Epithelial cell of prostate (primary cell): ENCODE data around the gene IL5.
"Not testable (repeated sequence)": the region's sequence is repeated elsewhere in the genome, so short reads cannot be mapped to it uniquely, and the experiment has no call there.

Experiments
- DNase-seq: peaks from one replicate; pipeline ENCODE4 v3.0.0-alpha.2; 2011; ENCODE audit warnings: low read depth, low spot score
- H3K27ac ChIP-seq: fragments of 450-650 bp; 2 replicates; pipeline ENCODE4 v1.5.1; 2017; ENCODE audit warnings: mild to moderate bottlenecking

Gene IL5

GRCh38 chr5:132539716-132540115 lies 3.6 kb downstream of the IL5 start:
- DNase-seq, result no peak
- no peak overlapping the region for H3K27ac ChIP-seq

DNA sequence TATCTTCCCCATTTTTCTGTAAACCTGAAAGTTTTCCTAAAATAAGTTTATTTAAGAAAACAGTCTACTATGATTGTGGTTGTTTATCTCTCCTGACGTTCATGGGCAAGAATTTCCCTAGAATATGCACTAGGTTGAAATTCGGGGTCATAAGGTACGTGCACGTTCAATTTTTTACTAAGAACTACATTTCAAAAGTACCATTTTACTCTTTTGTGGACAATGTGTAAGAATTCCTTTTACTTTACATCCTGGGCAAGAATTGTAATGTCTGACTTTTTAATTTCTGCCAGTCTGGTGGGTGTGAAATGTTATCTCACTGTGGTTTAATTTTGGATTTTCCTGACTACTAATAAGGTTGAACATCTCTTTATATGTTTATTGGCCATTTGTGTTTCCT lies 12.4 kb downstream of the IL5 start:
- H3K27ac ChIP-seq, result no peak overlapping the region
- no peak for DNase-seq

DNA sequence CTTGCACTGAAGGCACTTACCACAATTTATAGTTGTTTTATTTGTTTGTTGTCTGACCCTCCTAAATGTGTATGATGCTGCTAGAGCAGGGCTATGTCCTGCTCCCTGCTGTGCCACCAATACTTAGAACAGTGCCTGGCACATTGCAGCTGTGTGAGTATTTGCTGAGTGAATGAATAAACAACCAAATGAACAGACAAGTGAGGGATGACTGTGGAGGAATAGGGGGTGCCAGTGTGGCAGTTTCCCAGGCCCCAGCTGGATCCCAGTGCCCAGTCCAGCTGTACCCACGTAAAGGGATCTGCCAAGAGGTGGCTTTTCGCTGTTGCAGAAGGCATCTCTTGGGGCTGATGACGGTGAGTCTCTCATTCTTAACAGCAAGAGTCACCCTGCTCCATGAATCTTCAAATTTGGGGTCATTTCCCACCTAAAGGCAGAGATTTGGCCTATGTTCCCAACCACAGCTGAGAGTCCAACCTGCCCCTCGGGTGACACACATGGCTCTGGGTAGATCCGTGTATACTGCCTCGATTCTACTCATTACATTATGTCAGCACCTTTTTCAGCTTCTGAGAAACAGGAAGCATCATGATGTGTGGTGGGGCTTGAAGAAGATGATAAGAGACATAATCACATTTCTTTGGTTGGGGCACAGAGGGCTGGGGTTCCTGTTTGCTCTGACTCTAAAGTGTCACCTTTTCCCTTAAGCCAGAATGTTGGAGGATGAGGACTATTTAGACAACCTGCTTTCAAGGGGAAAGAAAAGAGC lies 14.3 kb downstream of the IL5 start:
- no peak for DNase-seq
- H3K27ac ChIP-seq, result no peak overlapping the region

DNA sequence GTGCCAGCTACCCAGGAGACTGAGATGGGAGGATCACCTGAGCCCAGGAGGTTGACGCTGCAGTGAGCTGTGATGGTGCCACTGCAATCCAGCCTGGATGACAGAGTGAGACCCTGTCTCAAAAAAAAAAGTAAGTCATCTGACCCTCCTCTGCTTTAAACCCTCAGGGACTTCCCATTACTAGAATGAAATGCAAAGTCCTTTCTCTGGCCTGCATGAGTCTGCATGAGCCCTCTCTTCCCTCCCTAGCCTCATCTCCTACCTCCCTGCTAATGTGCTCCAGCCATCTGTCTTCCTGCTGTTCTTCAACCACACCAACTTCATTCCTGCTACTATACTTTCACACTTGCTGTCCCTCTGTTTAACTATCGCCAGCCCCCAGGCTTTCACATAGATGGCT lies 15.3 kb downstream of the IL5 start:
- no peak for DNase-seq
- H3K27ac ChIP-seq, result no peak overlapping the region

- no peak overlapping the region for H3K27ac ChIP-seq
- peak; percentile 18 for DNase-seq
These were observed 16.3 kb downstream of the IL5 start for GRCh38 chr5:132526974-132527564.

- no peak for DNase-seq
- no peak overlapping the region for H3K27ac ChIP-seq
These were observed 16.9 kb downstream of the IL5 start for GRCh38 chr5:132526290-132526973.

DNA sequence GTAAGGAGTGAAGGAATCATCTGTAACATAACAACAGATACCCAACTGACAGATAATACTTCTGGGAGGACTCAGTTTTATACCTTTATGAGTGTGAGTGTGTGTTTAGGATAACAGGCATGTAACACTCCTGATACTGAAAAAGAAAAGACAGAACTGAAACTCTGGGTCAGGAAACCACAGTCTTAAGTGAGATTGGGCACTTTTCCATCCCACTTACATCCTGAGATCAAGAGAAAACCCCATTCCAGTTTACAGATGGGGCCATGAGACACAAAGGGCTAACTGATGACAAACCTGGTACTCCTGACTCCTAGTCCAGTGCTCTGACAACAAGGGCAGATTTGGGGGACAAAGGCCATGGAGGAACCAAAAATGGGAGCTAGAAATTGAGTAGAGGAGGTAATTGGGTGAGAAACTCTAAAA lies 18.0 kb downstream of the IL5 start:
- no peak for DNase-seq

GRCh38 chr5:132524877-132525276 lies 18.4 kb downstream of the IL5 start:
- not testable (repeated sequence) for H3K27ac ChIP-seq

More for the DNA sequence above, 18.0 kb downstream of the IL5 start:
- H3K27ac ChIP-seq, result no peak overlapping the region

GRCh38 chr5:132522067-132522466 lies 21.3 kb downstream of the IL5 start:
- H3K27ac ChIP-seq, DNase-seq: not testable (repeated sequence)

More at GRCh38 chr5:132524877-132525276, 18.4 kb downstream of the IL5 start:
- not testable (repeated sequence) for DNase-seq

GRCh38 chr5:132513618-132514336 lies 29.5 kb downstream of the IL5 start:
- H3K27ac ChIP-seq, DNase-seq: not testable (repeated sequence)

- no peak overlapping the region for H3K27ac ChIP-seq
- no peak for DNase-seq
These were observed 33.2 kb downstream of the IL5 start for GRCh38 chr5:132510076-132510475.

DNA sequence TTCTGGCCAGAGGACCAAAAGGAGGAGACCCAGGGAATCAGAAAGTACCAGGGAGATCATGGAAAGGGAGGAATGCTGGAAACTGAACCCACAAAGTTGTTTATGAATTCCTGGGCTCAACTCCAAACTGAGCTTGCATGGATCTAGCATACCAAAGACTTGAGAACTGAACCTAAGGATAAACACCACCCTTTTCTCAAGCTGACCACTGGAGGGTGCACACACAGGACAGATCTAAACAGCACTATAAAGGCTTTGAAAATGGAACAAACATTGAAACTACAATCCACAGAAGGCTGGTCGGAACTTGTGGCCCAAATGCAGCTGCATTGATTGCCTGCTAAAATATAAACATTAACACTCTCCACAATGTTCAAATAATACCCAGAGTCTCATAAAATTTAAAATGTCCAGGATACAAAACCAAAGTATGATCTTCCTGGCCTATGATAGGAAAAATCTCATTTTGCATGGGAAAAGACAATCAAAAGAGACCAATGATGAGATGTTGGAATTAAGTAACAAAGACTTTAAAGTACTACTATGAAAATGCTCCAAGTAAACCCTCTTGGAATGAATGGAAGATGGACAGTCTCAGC lies 37.1 kb downstream of the IL5 start:
- H3K27ac ChIP-seq, result no peak overlapping the region
- DNase-seq, result no peak

DNA sequence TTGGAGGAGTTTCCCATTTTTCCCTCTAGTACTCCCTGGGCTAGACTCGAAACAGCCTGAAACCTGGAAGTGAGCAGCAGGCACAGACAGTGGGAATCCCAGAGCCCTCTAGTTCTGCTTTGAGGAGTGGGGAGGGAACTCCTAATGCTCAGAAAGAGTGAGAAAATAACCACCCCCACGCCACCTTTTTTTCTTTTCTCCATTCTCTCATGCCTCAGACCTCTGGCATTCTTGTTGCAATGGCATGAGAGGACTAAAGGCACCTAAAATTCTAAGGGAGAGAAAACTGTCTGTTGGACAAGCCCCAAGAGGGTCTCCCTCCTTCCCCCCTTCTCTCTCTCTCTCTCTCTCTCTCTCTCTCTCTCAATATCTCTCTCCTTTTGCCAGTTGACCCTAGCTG lies 37.7 kb downstream of the IL5 start:
- no peak for DNase-seq
- no peak overlapping the region for H3K27ac ChIP-seq

GRCh38 chr5:132504746-132505145 lies 38.6 kb downstream of the IL5 start:
- no peak overlapping the region for H3K27ac ChIP-seq
- DNase-seq, result no peak

- H3K27ac ChIP-seq, result no peak overlapping the region
These were observed 40.1 kb downstream of the IL5 start for GRCh38 chr5:132503244-132503643.

DNA sequence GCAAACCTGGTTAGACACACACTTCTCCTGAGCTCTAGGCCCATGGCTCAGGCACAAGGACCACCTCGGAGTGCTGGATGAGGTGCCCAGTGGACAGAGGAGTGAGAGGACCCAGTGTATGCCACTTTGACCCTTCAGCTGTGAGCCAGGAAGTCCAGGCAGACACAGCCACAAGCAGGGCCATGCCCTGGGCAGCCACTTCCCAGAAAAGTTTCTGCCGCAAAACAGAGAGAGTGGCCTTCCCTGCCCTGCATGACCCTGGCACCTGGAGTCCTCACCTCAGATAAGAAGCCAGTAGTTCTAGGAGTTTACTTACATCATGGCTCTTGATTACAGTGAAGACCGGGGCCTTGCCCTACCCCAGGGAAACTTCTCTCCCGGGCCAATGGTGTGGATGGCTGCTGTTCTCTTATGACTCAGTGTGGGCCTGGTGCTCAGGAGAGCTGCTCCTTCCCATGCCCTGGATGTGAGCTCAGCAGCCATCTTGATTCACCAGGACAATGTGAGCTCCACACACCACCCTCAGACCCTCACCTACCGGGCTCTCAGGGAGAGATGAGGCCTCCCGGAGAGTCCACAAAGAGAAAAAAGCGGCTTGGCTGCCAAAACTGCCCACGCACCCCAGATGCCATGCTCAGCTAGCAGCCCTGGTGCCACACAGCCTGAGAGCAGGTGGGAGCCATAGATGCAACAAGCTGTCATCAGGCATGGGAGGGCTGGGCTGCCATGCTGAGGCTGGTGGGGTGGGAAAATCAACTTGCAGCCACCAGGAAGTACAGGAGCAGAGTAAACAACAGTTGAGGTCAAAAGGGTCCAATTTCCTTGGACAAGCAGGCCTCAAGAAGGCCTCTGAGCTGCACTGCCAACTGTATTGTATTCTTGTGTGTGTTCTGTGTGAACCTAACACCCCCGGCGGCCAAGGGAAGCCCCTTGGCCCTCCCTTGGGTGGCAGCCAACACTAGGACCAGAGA lies 41.1 kb downstream of the IL5 start:
- no peak overlapping the region for H3K27ac ChIP-seq
- DNase-seq, result no peak

More at GRCh38 chr5:132503244-132503643, 40.1 kb downstream of the IL5 start:
- no peak for DNase-seq

DNA sequence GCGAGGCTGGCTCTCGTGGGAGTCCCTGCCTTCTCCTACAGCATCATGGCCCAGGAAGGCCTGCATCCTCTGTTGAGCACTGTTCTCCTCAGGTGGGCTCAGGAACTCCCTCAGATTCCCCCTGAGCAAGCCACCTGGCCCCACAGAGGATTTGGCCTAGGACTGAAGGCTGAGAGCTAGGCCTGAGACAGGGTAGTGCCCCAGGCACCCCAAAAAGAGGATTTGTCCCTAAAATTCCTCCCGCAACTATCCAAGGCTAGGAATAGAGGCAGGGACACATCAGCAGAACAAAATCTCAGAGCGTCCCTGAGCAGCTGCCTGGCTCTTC lies 41.7 kb downstream of the IL5 start:
- H3K27ac ChIP-seq, result no peak overlapping the region
- no peak for DNase-seq

DNA sequence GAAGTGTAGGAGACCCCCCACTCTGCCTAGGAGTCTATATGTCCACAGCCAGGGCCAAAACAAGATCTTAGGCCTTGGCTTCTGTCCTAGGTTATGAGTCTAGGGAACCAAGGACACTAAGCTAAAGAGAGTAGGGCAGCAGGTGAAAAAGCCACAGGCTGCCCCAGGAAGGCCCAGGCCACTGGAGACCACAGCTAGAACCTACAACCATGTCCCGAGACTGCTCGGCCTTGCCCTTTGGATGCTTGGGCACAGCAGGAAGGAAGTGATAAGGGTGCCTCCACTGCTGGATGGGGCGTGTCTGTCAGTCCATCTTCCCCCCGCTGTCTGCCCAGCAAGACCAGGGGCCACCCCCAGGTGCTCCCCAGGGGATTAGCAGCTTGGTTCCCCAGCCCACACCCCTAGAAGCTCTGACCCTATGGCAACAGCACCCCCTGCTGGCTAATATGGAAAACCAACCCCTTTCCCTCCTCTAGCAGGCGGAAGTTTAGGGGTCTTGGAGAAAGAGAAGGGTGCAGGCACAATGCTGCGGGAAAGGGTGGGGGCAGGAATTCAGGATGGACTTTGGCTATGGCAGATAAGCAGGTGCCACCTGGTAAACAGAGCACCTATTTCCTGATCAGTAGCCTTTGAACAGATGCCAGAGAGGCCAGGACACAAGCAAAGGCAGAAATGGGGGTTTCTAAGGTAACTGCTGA lies 42.2 kb downstream of the IL5 start:
- no peak overlapping the region for H3K27ac ChIP-seq
- no peak for DNase-seq
